Erythroblast (primary cell): ENCODE data around the gene DND1.

Source experiments
- GATA1 ChIP-seq: IDR thresholded peaks from 2 replicates; pipeline ENCODE4 v1.6.1; 2011; ENCODE audit warnings: low read depth, mild to moderate bottlenecking, control low read depth, low read length, moderate library complexity
- POLR2A ChIP-seq: IDR thresholded peaks from 2 replicates; pipeline ENCODE4 v1.6.1; 2011; ENCODE audit warnings: mild to moderate bottlenecking, low read length

GRCh38 chr5:140674211-140674610 lies 835 bp upstream of the DND1 start:
- TF ChIP-seq POLR2A (no peak), GATA1 (no peak)
